ENCODE results near the gene RGP1. TPM values are rescaled to one million over a fixed set of nuclear protein-coding genes. Genes with fewer than 3 reads are reported as not detected.

RGP1 gene
- total and polyA plus RNA-seq, 9 of the 15 experiments (the other 6 are each of a cell fraction or from before 2014, with no cell fraction given): 0.42 to 13.8 (median 6.7) TPM

DNA sequence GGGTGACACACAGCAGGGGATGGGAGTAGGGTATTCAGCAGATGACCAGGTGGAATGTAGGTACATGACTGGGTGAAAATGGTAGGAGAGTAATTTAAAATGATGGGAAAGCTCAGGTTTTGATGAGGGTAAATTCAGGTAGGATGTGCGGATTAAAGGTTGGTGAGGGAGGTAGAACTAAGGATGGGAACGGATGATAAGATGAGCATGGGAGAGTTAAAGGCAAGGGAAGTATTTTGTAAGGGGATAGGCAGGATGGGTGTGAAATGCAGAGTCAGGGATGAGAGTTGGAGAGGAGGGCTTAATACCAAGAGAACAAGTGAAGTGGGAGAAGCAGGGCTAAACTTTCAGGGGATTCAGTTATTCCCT, 18.6 kb upstream of the RGP1 start (continued):
- TF ChIP-seq CCAR2 (IDR thresholded peaks at IDR 0.05; ENCODE audit: low read depth, low read length) (no peak), HDAC1 (IDR thresholded peaks at IDR 0.05) (0 out of 4 replicates have a peak, but pooled peaks of 1 of the 2 experiments have one; percentile 15), TRIM28 (IDR thresholded peaks at IDR 0.05) (no peak), ZNF551 (CRISPR knock-in tag; IDR thresholded peaks at IDR 0.05) (no peak), ZBTB8A (IDR thresholded peaks at IDR 0.05; ENCODE audit: partially characterized antibody) (no peak), SMARCB1 (IDR thresholded peaks at IDR 0.05; ENCODE audit: insufficient read length, low read depth) (no peak), POLR2B (IDR thresholded peaks at IDR 0.05; ENCODE audit: low read depth, partially characterized antibody) (peak; percentile 49), GATAD2B (IDR thresholded peaks at IDR 0.05; ENCODE audit: borderline replicate concordance) (no peak), RHOXF2B (CRISPR knock-in tag; conservative IDR thresholded peaks at IDR 0.05) (no peak), MEIS2 (IDR thresholded peaks at IDR 0.05; ENCODE audit: partially characterized antibody) (no peak), NFRKB (IDR thresholded peaks at IDR 0.05; ENCODE audit: low read depth) (peak; percentile 61; the same call in 1 of the 2 replicates), ETV5 (CRISPR knock-in tag; IDR thresholded peaks at IDR 0.05; ENCODE audit: low read depth) (no peak), FOXA3 (CRISPR knock-in tag; conservative IDR thresholded peaks at IDR 0.05 in 1 of 2, IDR thresholded peaks at IDR 0.05 in 1 of 2) (no peak), PHB2 (IDR thresholded peaks at IDR 0.05; ENCODE audit: low read depth) (0 out of 2 replicates have a peak, but pooled peaks have one; percentile 17), ATF1 (CRISPR knock-in tag; IDR thresholded peaks at IDR 0.05) (no peak), ATF1 (tag; IDR thresholded peaks at IDR 0.05) (no peak), PHF21A (IDR thresholded peaks at IDR 0.05; ENCODE audit: borderline replicate concordance, low read depth) (no peak), LEF1 (IDR thresholded peaks at IDR 0.05) (0 out of 2 replicates have a peak, but pooled peaks have one; percentile 4), ZZZ3 (IDR thresholded peaks at IDR 0.05) (no peak), JUNB (CRISPR knock-in tag; conservative IDR thresholded peaks at IDR 0.05) (no peak), POLR2A (conservative IDR thresholded peaks at IDR 0.05) (peak; percentile 56)
- TF ChIP-seq, protein P1, sequence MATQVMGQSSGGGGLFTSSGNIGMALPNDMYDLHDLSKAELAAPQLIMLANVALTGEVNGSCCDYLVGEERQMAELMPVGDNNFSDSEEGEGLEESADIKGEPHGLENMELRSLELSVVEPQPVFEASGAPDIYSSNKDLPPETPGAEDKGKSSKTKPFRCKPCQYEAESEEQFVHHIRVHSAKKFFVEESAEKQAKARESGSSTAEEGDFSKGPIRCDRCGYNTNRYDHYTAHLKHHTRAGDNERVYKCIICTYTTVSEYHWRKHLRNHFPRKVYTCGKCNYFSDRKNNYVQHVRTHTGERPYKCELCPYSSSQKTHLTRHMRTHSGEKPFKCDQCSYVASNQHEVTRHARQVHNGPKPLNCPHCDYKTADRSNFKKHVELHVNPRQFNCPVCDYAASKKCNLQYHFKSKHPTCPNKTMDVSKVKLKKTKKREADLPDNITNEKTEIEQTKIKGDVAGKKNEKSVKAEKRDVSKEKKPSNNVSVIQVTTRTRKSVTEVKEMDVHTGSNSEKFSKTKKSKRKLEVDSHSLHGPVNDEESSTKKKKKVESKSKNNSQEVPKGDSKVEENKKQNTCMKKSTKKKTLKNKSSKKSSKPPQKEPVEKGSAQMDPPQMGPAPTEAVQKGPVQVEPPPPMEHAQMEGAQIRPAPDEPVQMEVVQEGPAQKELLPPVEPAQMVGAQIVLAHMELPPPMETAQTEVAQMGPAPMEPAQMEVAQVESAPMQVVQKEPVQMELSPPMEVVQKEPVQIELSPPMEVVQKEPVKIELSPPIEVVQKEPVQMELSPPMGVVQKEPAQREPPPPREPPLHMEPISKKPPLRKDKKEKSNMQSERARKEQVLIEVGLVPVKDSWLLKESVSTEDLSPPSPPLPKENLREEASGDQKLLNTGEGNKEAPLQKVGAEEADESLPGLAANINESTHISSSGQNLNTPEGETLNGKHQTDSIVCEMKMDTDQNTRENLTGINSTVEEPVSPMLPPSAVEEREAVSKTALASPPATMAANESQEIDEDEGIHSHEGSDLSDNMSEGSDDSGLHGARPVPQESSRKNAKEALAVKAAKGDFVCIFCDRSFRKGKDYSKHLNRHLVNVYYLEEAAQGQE (IDR thresholded peaks at IDR 0.05; ENCODE audit: borderline replicate concordance): no peak
- TF ChIP-seq, protein P1 (CRISPR knock-in tag; IDR thresholded peaks at IDR 0.05; ENCODE audit: low read depth): no peak
- TF ChIP-seq, protein P2, sequence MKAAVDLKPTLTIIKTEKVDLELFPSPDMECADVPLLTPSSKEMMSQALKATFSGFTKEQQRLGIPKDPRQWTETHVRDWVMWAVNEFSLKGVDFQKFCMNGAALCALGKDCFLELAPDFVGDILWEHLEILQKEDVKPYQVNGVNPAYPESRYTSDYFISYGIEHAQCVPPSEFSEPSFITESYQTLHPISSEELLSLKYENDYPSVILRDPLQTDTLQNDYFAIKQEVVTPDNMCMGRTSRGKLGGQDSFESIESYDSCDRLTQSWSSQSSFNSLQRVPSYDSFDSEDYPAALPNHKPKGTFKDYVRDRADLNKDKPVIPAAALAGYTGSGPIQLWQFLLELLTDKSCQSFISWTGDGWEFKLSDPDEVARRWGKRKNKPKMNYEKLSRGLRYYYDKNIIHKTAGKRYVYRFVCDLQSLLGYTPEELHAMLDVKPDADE (conservative IDR thresholded peaks at IDR 0.05; ENCODE audit: control insufficient read depth, low read depth, low read length): no peak
